HG03520 (cell line): ENCODE results near the gene MAGI3.

Experiments
- ATAC-seq: cut with Tn5 transposase; IDR thresholded peaks from one replicate; pipeline ENCODE4 v1.9.1; 2021; ENCODE audit warnings: mild to moderate bottlenecking, moderate library complexity; ENCODE audit not compliant: unreplicated experiment

Gene MAGI3

DNA sequence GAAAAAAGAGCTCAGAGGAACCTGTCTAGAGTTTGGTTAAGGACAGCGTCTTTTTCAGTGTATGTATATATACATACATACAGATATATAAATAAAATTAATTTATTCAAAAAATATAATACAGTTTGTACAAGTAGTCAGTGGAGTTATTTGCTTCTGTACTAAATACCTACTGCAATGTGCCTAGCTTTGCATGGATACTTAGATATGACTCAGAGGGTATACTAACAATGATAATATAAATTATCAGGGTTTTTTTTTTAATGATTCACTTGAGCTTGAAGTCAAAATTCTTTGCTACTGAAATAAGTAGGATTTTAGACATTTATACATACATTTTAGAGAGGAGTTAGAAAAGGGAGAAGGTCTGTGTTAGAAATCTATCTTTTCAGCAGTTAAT is 251.1 kb downstream of the MAGI3 start:
- no peak for ATAC-seq

DNA sequence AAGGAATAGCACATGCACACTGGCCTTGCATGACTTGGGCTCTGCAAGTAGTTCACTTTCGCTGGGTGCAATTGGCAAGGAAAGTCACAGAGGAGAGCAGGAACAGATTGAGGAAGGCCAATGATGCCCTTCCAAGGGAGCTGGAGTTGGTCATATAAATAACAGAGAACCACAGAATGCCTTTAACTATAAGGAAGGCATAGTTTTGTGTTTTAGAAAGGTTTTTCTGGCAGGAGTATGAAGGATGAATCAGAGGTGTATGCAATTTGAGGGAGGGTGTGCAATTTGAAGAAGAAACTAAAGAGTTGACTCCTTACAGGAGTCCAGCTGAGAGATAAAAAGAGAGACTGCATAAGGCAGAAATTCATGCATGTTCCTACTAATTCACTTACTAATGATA is 256.8 kb downstream of the MAGI3 start:
- ATAC-seq = no peak

DNA sequence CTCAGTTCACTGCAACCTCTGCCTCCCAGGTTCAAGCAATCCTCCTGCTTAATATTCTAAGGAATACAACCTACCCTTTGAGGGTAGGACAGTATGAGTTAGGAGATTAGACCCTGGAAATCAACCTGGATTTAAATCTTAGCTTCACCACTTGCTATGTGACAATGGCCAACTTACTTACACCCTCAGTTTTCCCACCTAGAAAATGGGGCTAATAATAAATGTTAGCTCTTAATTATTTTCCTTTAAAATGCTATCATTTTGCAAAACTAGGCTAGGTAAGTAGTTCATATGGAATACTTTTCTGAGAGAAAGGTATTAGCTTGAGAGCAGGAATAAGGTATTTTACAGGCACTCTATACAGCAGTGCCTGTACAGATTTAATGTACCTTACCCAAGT is 258.2 kb downstream of the MAGI3 start:
- ATAC-seq = no peak

DNA sequence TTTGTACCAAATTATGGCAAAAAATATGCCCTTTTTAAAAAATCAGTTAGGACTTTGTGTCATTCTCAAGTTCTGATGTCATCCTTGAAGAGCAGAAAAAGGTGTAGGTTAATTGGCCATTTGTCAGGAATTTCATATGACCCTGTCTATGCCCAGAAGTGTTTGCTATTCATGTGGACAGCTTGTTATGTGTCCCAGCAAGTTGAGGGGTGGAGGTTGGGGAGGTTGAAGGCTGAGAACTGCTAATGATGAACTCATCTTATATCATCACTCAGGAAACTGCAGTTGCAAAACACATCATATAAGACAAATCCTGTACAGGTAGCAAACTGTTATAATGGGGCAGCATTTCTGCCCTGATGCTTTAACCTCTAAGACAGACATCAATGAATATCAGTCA is 262.5 kb downstream of the MAGI3 start:
- ATAC-seq = no peak

DNA sequence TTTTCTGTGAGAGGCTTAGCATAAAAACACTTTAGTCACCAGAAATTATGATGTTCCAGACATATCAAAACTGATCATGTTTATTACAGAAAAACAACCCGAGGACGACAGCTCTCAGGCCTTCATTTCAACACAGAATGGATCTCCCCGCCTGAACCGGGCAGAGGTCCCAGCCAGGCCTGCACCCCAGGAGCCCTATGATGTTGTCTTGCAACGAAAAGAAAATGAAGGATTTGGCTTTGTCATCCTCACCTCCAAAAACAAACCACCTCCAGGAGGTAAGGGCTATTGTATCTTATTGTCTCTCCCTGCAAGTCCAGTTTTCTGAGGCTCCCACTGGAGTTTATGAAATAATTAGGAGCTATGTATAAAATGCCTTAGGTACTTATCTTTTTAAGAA is 263.4 kb downstream of the MAGI3 start:
- no peak for ATAC-seq

DNA sequence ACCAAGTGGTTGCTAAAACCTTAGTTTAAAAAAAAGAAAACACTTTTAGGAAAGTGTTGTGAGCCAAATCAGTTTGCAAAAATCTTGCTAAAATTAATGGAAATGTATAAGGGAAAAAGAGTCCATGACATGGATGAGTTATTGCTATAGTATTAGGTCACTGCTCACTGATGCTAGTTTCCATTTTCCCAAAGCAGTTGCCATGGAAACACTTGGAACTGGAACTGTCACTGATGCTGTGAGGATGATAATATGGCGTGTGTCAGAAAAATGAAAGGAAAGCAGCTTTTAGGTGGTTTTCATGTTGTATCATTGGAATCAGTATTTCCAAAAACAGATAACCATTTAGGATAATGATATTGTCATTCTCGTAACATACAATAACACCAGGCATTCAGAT is 264.6 kb downstream of the MAGI3 start:
- no peak for ATAC-seq

DNA sequence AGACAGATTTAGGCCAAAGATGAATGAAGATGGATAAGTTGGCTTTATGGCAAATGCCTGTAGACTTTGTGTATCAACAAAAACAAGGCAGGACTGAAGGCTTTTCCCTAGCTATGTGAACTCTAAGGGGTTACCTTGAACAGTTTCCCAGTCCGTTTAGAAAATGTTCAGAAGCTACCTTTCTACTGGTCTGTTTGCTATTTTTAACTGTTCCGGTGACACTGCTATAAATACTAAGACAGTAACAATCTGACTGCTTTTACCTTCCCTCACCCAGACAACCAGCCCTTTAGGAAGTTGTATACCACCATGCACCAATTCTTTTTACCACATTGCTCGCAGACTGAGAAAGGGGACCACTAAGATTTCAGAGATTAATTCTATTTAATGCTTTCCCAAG is 266.8 kb downstream of the MAGI3 start:
- ATAC-seq = no peak

DNA sequence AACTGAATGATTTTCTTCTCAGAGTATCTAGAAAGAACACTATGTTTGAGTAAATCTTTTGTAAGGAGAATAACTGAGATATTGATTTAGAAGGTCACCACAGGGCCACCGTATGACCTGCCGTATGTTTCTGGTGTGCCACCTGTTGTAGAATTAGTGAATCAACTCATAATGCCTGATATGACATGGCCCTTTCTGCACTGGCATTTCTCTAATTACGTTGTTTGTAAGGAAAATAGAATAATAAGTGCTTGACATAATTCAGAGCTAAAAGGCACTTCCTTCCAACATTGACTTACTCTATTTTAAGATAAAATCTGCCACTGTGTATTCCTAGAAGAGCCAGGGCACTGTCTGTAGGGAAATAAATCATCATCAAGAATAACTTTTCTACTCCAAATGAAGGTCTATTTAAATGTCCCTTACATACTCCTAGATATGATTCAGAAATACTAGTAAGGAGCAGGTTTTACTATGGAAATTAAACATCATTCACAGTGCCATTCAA is 267.3 kb downstream of the MAGI3 start:
- no peak for ATAC-seq

DNA sequence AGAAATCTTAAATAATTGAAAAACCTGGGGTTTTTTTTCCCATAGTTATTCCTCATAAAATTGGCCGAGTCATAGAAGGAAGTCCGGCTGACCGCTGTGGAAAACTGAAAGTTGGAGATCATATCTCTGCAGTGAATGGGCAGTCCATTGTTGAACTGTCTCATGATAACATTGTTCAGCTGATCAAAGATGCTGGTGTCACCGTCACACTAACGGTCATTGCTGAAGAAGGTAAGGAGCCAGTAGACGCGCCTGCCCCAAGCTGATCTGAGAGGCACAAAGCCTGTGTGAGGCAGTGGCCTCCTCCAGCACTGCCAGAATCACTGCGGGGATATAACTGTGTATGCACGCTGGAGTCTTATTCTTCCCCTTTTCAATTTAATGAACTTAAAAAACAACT is 268.7 kb downstream of the MAGI3 start:
- no peak for ATAC-seq

DNA sequence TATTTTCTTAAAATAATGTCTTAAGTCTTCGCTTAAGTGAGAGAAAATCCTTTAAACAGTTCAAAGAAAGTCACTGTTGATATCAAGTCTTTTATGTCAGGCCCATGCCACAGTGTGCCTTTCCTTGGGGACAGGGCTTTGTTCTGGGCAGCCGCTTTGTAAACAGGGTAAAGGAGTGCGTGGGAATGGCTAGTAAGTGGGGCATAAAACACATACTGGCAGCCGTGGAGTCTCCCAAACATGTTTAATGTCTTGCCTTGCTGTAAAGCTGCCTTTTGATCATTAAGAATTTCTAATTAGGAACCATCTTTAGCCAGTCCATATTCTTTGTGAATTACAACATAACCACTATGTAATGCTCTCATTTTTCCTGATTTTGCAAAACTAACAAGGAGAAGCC is 269.2 kb downstream of the MAGI3 start:
- no peak for ATAC-seq

DNA sequence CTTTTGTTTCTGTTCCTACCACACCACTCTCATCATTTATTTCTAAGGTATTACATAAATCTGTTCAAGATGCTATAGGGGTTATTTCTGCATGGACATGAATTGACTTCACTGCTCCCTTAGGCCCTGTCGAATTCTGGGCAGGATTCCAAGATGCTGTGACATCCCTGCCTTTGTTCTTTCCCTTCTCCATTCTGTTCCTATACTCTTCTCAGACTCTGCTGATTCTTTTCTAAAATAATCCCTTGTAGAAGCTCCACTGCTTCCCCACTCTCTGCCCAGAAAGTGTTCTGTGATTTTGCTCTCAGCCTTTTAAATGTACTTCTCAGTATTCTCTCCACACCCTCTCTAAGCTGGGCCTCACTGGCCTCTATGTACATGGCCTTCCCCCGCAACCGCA is 269.8 kb downstream of the MAGI3 start:
- no peak for ATAC-seq

DNA sequence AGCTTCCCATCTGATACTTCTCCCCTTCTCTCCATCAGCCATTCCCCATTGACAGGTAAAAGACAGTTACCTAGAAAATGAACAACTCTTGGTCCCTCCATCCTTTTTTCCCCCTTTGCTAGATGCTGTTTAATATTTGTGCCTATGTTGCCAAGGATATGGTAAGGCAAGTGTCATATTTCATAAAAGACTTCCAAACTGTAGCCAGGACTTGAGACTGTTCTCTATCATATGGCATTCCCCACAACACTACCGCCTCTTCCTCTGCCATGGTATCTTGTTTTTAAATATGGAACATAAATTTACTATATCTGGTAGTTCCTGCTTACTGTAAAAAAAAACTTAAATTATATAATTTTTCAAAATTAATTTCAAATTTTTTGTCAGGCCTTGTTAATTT is 271.8 kb downstream of the MAGI3 start:
- ATAC-seq = no peak

DNA sequence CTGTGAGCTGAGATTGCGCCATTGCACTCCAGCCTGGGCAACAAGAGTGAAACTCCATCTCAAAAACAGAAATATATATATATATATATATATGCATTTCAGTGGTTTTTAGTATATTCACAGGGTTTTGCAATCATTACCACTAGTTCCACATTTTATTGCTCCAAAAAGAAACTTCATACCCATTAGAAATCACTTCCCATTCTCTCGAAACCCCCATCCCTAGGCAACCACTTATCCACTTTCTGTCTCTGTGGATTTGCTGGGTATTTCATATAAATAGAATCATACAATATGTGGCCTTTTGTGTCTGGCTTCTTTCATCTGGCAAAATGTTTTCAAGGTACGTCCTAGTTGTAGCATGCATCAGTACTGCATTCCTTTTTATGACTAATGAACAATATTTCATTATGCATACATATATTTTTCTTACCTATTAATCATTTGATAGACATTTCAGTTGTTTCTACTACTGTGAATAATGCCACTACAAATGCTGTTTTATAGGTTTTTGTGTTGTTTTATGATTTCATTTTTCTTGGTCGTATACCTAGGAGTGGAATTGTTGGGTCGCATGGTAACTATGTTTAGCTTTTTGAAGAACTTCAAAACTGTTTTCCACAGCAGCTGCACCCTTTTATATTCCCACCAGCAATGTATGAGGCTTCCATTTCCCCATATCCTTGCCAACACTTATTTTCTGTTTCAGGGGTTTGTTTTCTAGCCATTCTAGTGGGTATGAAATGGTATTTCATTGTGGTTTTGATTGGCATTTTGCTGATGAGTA is 273.0 kb downstream of the MAGI3 start:
- ATAC-seq = no peak

DNA sequence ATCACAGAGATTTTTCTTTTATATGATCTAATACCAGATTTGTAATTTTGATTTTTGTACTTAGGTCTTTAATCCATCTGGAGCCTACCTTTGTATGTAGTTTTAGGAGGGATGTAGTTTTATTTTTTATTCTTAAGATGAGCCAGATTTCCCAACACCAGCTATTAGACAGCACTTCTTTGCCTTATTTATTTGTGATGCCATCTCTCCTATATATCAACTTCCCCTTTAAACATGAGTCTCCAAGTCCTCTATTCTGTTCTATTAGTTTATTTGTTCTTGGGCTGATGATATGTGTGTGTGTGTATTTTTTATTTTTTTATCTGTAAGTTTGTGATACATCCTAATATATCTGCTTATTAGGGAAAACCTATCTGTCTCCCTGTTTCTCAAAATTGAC is 274.8 kb downstream of the MAGI3 start:
- ATAC-seq = no peak

DNA sequence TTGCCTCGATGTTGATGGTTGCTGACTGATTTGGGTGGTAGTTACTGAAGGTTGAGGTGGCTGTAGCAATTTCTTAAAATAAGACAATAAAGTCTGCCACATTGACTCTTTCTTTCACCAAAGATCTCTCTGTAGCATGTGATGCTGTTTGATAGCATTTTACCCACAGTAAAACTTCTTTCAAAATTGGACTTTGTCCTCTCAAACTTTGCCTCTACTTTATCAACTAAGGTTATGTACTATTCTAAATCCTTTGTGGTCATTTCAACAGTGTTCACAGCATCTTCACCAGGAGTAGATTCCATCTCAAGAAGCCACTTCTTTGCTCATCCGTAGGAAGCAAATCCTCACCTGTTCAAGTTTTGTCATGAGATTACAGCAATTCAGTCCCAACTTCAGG is 275.8 kb downstream of the MAGI3 start:
- ATAC-seq = no peak

DNA sequence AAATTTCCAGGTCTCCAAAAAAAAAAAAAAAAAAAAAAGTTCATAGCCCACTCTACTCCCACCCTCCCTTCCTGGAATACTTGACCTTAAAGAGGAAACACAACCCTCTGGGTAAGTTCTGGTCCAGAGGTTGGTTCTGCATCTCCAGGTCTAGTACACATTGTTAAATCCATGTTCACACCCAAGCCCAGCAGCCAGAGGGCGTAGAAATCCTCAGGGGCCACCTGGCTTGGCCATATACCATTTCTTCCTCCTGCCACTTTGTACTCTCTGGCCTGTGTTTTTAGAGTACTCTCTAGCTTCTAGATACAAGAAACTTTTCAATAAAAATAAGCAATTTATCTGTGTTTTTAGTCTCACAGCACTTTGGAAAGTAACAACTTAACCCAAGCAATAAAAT is 279.7 kb downstream of the MAGI3 start:
- ATAC-seq = no peak

DNA sequence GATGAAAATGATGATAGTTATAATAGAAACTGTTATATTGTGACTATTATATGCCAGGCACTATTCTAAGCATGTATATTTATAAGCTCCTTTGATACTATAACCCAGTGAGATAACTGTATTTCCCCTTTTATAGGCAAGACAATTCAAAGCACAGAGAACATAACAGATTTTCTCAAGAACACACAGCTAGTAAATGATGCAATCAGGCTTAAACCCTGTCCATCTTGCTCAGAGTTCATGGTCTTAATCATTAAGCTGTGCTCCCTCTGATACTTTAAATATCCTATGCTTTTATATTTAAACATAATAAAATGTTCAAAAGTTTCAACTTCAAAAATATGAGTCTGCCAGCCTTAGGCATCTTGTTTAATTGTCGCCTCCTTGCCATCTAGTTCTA is 280.3 kb downstream of the MAGI3 start:
- no peak for ATAC-seq

DNA sequence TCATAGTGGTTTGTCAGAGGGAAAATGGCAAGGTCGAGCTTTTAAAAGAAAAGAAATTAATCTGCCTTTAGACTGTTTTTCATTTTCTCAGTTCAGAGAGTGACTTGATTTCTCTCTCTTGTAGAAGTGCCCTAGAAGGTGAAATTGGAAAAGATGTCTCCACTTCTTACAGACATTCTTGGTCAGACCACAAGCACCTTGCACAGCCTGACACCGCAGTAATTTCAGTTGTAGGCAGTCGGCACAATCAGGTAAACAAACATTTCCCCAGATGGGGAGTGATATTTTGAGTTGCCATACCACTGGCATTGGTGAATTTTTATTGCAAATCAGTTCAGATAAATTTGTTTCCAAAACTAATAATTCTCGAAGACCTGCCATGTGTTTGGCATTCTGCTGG is 282.2 kb downstream of the MAGI3 start:
- ATAC-seq = no peak

DNA sequence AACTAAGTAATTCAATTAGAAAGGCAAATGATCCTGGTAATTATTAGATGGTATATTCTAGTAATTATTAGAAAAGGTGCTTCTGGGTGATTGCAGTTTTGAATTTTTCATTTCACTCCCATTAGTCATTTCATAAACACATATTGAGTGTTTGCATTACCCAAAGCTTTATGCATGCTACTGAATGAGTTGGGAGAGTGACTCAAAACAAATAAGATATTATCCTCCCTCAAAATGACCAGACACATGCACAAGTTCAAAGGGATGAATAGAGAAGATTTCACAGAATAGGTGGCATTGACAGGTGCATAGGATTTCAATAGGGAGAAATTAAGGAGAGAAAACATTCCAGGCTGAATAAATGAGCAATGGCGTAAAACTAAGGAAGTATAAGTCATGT is 284.3 kb downstream of the MAGI3 start:
- no peak for ATAC-seq

DNA sequence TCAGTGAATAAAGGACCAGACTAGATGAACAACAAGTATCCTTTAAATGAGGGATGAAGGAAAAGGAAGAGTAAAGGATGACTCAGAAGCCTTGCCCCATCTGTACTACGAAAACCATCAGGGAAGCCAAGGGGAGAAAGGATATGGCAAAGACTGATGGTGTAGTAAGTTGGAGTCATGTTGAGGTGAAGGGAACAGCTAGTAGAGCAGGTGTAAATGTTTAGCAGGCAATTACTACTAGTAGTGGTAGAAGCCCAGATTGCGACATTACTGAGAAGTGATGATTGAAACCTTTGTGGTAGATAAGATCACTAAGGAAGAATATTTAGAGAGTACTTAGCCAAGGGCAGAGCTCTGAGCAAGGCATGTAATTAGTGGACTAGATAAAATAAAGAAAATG is 285.0 kb downstream of the MAGI3 start:
- ATAC-seq = no peak

DNA sequence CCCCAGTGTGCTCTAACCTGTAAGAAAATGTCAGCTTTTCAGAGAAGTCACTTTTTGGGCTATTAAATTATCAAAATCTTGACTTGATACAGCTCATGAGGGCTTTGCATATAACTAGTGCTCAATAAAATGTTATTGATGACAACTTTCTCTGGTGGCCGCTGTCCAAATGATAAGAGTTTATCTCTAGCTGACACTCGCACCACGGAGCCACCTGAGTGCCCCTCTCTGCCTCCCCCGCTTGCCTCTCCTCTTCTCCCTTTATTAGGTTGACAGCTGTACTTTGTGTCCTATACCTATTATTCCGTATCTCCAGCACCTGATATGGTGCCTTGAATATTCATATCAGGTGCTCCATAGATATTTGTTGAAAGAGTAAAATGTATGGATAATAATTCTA is 286.2 kb downstream of the MAGI3 start:
- no peak for ATAC-seq

DNA sequence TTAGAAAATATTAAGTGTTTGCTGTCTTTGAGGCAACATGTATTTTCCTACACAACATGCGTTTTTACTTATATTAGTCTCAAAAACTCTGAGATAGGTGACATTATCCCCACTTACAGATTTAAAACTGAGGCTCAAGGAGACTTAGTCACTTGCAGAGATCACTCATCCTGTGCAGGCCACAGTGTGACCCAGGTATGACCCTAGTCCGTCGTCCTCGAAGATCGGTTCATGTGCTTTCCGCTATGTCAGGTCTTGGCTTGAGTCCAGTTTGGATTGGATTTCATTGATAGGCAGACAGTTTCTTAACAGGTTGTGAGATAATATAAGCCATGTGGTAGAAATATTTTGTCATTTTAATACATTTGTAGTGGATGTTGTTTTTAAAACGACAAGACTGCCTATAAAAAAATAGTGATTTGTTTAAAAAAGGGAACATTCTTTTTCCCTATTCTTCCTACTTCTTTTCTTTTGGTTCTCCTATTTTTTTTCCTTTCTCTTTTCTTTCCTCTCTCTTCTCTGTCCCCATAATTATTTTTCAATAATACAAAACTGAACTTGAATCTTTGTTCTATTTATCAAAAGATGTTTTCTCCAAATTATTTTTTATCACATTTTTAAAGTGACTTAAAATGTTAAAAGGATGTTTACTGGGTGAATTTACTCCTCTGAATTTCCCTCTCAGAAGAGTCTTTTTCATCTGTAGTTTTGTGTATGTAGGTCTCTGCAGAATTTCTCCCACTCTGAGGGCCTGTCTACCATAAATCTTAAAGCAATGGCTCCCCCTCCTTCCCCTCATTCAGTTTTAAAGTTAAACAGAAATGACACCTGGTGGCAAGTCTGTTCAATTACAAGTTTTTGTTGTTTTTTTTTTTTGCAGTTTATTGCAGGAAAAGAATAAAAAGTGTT is 287.2 kb downstream of the MAGI3 start:
- no peak for ATAC-seq
